OCI-LY7 (cell line): ENCODE results near the gene FOXC2. TPM values are rescaled to one million over a fixed set of nuclear protein-coding genes. Genes with fewer than 3 reads are reported as not detected.

Experiments used
- BruUV-seq: library from RNA; stranded (reverse); fragments of 400-500 nt; replicated peaks from 2 replicates; lab custom pipeline; 2021; lab: Mats Ljungman, UMichigan
- CTCF ChIA-PET: fragments of 300-600 bp; sonication (Branson Sonifier 250); formaldehyde crosslinking; loops from one replicate; lab custom pipeline; 2022; ENCODE audit warnings: antibody characterized with exemption; ENCODE audit not compliant: unreplicated experiment; lab: Charles Lee
- POLR2A ChIA-PET: fragments of 300-600 bp; sonication (Branson Sonifier 250); formaldehyde crosslinking; loops from one replicate; lab custom pipeline; 2022; ENCODE audit warnings: antibody characterized with exemption; lab: Charles Lee
- DNase-seq: peaks from one replicate; pipeline ENCODE4 v3.0.0-alpha.2; 2015; ENCODE audit warnings: low spot score
- H2AFZ ChIP-seq: fragments of 200-600 bp; sonication (generic), shearing (Covaris generic); 2 replicates; pipeline ENCODE4 v1.6.1; 2014; ENCODE audit warnings: mild to moderate bottlenecking, antibody characterized with exemption, low read length, moderate library complexity
- H3K27ac ChIP-seq: fragments of 200-600 bp; sonication (generic); 2 replicates; pipeline ENCODE4 v1.5.1; 2014; ENCODE audit warnings: mixed run types, low read depth, mild to moderate bottlenecking, moderate library complexity, low read length, inconsistent platforms; ENCODE audit not compliant: poor library complexity, severe bottlenecking
- H3K36me3 ChIP-seq: fragments of 200-600 bp; sonication (generic); 2 replicates; pipeline ENCODE4 v1.6.1; 2014; ENCODE audit warnings: mild to moderate bottlenecking, antibody characterized with exemption, low read length, moderate library complexity, mixed read lengths; ENCODE audit not compliant: insufficient read depth
- H3K4me1 ChIP-seq: fragments of 200-600 bp; sonication (generic); 2 replicates; pipeline ENCODE4 v1.5.1; 2014; ENCODE audit warnings: mild to moderate bottlenecking, low read length; ENCODE audit not compliant: insufficient read depth, poor library complexity, severe bottlenecking
- H3K4me2 ChIP-seq: fragments of 200-600 bp; sonication (generic); 2 replicates; pipeline ENCODE4 v1.6.1; 2014; ENCODE audit warnings: mild to moderate bottlenecking, low read length
- H3K4me3 ChIP-seq: fragments of 200-600 bp; sonication (generic); 2 replicates; pipeline ENCODE4 v1.5.1; 2014; ENCODE audit warnings: mild to moderate bottlenecking, low read depth, low read length; ENCODE audit not compliant: poor library complexity, severe bottlenecking
- H3K79me2 ChIP-seq: fragments of 200-600 bp; sonication (generic); 2 replicates; pipeline ENCODE4 v1.6.1; 2016; ENCODE audit warnings: low read depth, mild to moderate bottlenecking, low read length, moderate library complexity, mixed read lengths; ENCODE audit not compliant: insufficient read depth
- H3K9me2 ChIP-seq: fragments of 200-600 bp; sonication (generic); 2 replicates; pipeline ENCODE4 v1.6.1; 2016; ENCODE audit warnings: mild to moderate bottlenecking, low read length, mixed read lengths; ENCODE audit not compliant: insufficient read depth
- H3K9me3 ChIP-seq: fragments of 200-600 bp; sonication (generic); 2 replicates; pipeline ENCODE4 v1.6.1; 2014; ENCODE audit warnings: mild to moderate bottlenecking, mixed run types, low read length, mixed read lengths
- H4K20me1 ChIP-seq: fragments of 200-600 bp; sonication (generic); 2 replicates; pipeline ENCODE4 v1.6.1; 2014; ENCODE audit warnings: mild to moderate bottlenecking, antibody characterized with exemption, low read length, moderate library complexity, mixed read lengths; ENCODE audit not compliant: insufficient read depth
- EZH2phosphoT487 ChIP-seq: fragments of 200-600 bp; sonication (generic); IDR thresholded peaks from 2 replicates; pipeline ENCODE4 v1.6.1; 2018; ENCODE audit warnings: low read depth, borderline replicate concordance, mild to moderate bottlenecking, mixed run types, antibody characterized with exemption, low read length, moderate library complexity, mixed read lengths
- intact Hi-C: fragments of 100-400 bp; cut with micrococcal nuclease; formaldehyde crosslinking; loops from one replicate; pipeline ENCODE4 v1.10.0; 2022; ENCODE audit not compliant: unreplicated experiment
- total RNA-seq, 2 experiments: library from RNA; depleted of rRNA in 1 of 2; stranded (reverse); fragments of >200 nt in 1 of 2; shearing (Covaris generic) in 1 of 2; gene quantifications; 2 replicates each; pipeline ENCODE4 v1.2.3, GENCODE V29; 2014 to 2022
- TF ChIP-seq, protein P1 (sequence below): fragments of 200-600 bp; sonication (generic); conservative IDR thresholded peaks from 2 replicates; pipeline ENCODE4 v1.5.1; 2014; ENCODE audit warnings: mild to moderate bottlenecking, antibody characterized with exemption, low read length, moderate library complexity, mixed read lengths

The FOXC2 gene
- total RNA-seq, 2 experiments from 2014 or later: not detected

DNA sequence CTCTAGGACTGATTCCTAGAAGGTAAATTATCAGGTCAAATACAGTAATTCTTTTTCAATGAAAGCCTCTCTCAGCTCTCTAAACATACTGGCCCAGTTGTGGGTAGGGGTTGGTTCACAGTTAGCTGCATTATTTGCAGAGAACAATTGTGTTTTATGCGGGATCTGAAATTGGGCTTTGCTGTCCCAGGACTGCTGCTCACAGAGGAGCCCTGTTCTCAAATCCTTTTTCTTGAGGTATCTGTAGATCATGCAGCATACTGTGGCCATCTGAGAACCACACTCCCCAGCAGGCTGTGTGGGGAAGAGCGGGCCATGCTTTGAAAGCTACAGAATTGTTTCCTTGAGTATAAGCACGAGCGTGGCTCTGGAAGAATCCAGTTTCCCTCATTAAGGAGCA lies 29.1 kb upstream of the FOXC2 start:
- intact Hi-C loops: no loop called here
- DNase-seq: no peak
- no peaks in the 10 kb centered on the region for H3K9me2 ChIP-seq
- H3K4me1 ChIP-seq: peaks cover 12% of the 10 kb centered on the region
- no peak overlapping the region for H3K27ac ChIP-seq
- H3K9me3 ChIP-seq: no peaks in the 10 kb centered on the region
- ChIA-PET POLR2A (interaction anchor here (0.5 kb wide), 1 partner anchor 342 kb away, joined by 4 read pairs; no protein-coding TSS in a partner anchor), CTCF (no interaction called here)
- BruUV-seq: no TSS peak
- no peak overlapping the region for H3K4me2 ChIP-seq
- TF ChIP-seq EZH2phosphoT487: no peak
- TF ChIP-seq, protein P1, sequence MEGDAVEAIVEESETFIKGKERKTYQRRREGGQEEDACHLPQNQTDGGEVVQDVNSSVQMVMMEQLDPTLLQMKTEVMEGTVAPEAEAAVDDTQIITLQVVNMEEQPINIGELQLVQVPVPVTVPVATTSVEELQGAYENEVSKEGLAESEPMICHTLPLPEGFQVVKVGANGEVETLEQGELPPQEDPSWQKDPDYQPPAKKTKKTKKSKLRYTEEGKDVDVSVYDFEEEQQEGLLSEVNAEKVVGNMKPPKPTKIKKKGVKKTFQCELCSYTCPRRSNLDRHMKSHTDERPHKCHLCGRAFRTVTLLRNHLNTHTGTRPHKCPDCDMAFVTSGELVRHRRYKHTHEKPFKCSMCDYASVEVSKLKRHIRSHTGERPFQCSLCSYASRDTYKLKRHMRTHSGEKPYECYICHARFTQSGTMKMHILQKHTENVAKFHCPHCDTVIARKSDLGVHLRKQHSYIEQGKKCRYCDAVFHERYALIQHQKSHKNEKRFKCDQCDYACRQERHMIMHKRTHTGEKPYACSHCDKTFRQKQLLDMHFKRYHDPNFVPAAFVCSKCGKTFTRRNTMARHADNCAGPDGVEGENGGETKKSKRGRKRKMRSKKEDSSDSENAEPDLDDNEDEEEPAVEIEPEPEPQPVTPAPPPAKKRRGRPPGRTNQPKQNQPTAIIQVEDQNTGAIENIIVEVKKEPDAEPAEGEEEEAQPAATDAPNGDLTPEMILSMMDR: no peak
- no peaks in the 10 kb centered on the region for H4K20me1 ChIP-seq
- H3K36me3 ChIP-seq: peaks cover 19% of the 10 kb centered on the region
- no peak overlapping the region for H3K4me3 ChIP-seq
- H3K79me2 ChIP-seq: no peaks in the 10 kb centered on the region
- no peak overlapping the region for H2AFZ ChIP-seq

DNA sequence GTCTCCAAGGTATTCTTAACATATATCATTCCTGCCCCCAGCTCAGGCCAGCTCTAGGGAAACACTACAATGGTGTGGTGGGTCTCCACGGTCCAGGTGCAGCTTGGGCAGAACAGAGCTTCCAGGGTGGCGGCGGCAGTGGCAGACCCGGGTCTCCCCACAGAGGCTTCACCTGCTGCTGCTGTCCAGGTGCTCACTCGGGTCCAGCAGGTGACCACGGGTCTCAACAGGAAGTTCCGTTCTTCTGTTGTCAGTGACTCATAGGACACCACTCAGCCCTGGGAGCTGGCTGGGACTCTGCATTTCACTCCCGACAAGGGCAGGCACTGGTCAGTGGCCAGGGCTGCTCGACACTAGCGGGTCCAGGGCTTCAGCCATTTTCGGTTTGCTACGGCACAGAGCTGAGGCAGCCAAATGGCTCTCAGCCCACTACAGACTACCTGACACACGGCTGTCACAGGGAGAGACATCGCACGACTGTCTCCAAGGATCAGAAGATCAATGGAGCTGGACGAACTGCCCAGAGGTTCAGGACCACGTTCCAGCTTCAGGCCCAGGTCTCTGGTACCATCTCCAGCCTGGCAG lies 28.3 kb upstream of the FOXC2 start:
- ChIA-PET CTCF (no interaction called here), POLR2A (interaction anchor here (0.5 kb wide), 1 partner anchor 343 kb away, joined by 4 read pairs; no protein-coding TSS in a partner anchor)
- H3K27ac ChIP-seq: no peak overlapping the region
- no TSS peak for BruUV-seq
- no peaks in the 10 kb centered on the region for H3K9me2 ChIP-seq
- H3K4me3 ChIP-seq: no peak overlapping the region
- DNase-seq: no peak
- intact Hi-C loops: no loop called here
- no peak overlapping the region for H3K4me2 ChIP-seq
- no peak overlapping the region for H2AFZ ChIP-seq
- no peaks in the 10 kb centered on the region for H4K20me1 ChIP-seq
- H3K4me1 ChIP-seq: peaks cover 14% of the 10 kb centered on the region
- TF ChIP-seq, protein P1: no peak
- no peak for TF ChIP-seq EZH2phosphoT487
- H3K79me2 ChIP-seq: no peaks in the 10 kb centered on the region
- H3K9me3 ChIP-seq: no peaks in the 10 kb centered on the region
- H3K36me3 ChIP-seq: peaks cover 19% of the 10 kb centered on the region

DNA sequence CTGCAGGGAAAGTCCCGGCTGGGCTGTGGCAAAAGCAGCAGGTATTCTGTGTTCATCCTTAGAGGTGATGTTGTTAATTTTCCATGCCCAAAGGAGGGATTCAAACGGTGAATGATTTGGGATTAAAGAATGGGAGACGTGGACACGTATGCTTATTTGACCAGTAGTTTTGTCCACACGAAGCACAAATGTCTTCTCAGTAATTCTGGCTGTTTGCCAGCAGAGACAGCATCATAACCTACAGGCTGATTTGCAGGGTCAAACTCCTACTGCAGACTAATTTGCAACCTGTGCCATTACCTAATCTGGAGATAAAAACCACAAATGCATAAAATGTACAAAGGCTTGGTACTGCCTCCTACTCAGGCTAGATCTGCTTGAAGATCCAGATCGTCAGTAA lies 25.7 kb upstream of the FOXC2 start:
- Histone ChIP-seq H3K4me2 (no peak overlapping the region), H3K36me3 (peaks cover 19% of the 10 kb centered on the region)
- intact Hi-C loops: no loop called here

More for the DNA sequence above, 25.7 kb upstream of the FOXC2 start:
- no peak overlapping the region for H2AFZ ChIP-seq
- no peaks in the 10 kb centered on the region for H3K79me2 ChIP-seq
- H4K20me1 ChIP-seq: no peaks in the 10 kb centered on the region
- peaks cover 14% of the 10 kb centered on the region for H3K4me1 ChIP-seq
- ChIA-PET CTCF (no interaction called here), POLR2A (interaction anchor here (0.5 kb wide), 1 partner anchor 21 kb away, joined by 3 read pairs; no protein-coding TSS in a partner anchor)
- no peaks in the 10 kb centered on the region for H3K9me2 ChIP-seq
- no TSS peak for BruUV-seq
- no peak for TF ChIP-seq EZH2phosphoT487
- TF ChIP-seq, protein P1: no peak
- no peak overlapping the region for H3K27ac ChIP-seq
- H3K9me3 ChIP-seq: no peaks in the 10 kb centered on the region
- H3K4me3 ChIP-seq: no peak overlapping the region
- DNase-seq: peak; percentile 17
